Measurements from ENCODE around the gene PANX2. TPM values are rescaled to one million over a fixed set of nuclear protein-coding genes. Genes with fewer than 3 reads are reported as not detected.
A peak's percentile ranks its signal among the peaks of the same experiment; 100 is the strongest.

PANX2 gene
- total RNA-seq, 1 experiment from 2014 or later = not detected

DNA sequence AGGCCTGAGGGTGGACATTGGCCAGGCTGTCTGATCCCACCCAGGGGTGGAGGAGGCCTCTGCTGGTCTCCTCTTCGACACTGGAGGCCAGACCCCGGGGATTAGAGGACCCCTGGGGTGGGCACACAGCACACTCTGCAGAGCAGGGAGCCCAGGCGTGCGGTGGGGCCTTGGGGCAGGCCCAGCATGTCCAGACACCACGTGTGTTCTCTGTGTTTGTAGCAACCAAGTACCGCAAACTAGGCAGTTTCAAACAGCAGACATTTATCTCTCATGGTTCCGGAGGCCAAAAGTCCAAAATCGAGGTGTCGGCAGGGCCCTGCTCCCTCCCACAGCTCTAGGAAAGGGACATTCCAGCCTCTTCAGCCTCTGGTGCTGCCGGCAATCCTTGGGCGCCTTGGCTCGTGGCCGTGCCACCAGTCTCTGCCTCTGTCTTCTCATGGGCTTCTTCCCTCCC is 1.5 kb downstream of the PANX2 start:
- Histone ChIP-seq H3K79me2 (ENCODE audit: low read length) (no peaks in the 10 kb centered on the region), H3K4me1 (ENCODE audit: low read length) (peaks cover 8% of the 10 kb centered on the region), H3K9me3 (ENCODE audit: low read length) (no peaks in the 10 kb centered on the region), H3K27ac (ENCODE audit: low read length) (no peak overlapping the region), H3K9me2 (replicated peaks; ENCODE audit: insufficient read depth, low read length) (no peaks in the 10 kb centered on the region), H3K4me2 (ENCODE audit: low read depth, low read length, poor library complexity, severe bottlenecking) (no peak overlapping the region), H3K4me3 (ENCODE audit: low read length) (no peak overlapping the region), H4K20me1 (ENCODE audit: insufficient read depth, low read depth, low read length) (no peaks in the 10 kb centered on the region), H3K9ac (ENCODE audit: low read length) (no peak overlapping the region), H3K27me3 (ENCODE audit: low read length) (no peaks in the 10 kb centered on the region), H3K36me3 (ENCODE audit: insufficient read depth, low read length) (no peaks in the 10 kb centered on the region), H2AFZ (ENCODE audit: low read length) (no peak overlapping the region)
- DNase-seq = no peak

DNA sequence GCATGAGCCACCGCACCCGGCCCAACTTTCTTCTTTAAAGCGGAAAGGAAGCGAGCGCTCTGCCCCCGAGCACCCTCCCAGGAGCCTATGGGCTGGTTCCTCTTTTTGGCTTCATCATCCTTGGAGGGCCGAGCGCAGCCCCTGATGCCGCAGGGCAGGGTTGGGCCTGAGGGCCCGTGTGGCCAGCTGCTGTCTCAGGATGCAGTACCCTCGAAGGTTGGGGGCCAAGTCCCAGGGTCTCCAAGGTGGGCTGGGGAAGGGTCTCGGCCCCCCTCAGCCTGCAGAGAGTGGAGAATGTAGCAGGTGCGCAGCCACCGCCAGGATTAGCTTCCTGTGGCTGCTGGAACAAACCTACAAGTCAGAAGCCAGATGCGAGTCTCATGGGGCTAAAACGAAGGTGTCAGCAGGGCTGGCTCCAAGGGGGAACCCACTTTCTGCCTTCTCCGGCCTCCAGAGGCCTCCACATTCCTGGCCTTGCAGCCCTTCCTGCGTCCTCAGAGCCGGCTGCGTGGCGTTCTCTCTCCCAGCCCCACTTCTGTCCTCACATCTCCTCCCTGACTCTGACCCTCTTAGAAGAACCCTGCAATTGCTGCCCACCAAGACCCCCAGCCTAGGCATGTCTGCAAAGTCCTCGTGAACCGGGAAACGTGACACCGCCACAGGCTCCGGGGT is 2.9 kb downstream of the PANX2 start:
- no peaks in the 10 kb centered on the region for H3K9me2 ChIP-seq (replicated peaks; ENCODE audit: insufficient read depth, low read length)
- no peaks in the 10 kb centered on the region for H3K27me3 ChIP-seq (ENCODE audit: low read length)
- no peak overlapping the region for H3K4me3 ChIP-seq (ENCODE audit: low read length)
- no peak overlapping the region for H3K4me2 ChIP-seq (ENCODE audit: low read depth, low read length, poor library complexity, severe bottlenecking)
- no peak overlapping the region for H3K9ac ChIP-seq (ENCODE audit: low read length)
- DNase-seq = peak; percentile 76
- no peaks in the 10 kb centered on the region for H4K20me1 ChIP-seq (ENCODE audit: insufficient read depth, low read depth, low read length)
- H3K79me2 ChIP-seq (ENCODE audit: low read length) = no peaks in the 10 kb centered on the region
- H3K4me1 ChIP-seq (ENCODE audit: low read length) = peaks cover 8% of the 10 kb centered on the region
- H3K9me3 ChIP-seq (ENCODE audit: low read length) = no peaks in the 10 kb centered on the region
- H2AFZ ChIP-seq (ENCODE audit: low read length) = no peak overlapping the region
- no peak overlapping the region for H3K27ac ChIP-seq (ENCODE audit: low read length)
- no peaks in the 10 kb centered on the region for H3K36me3 ChIP-seq (ENCODE audit: insufficient read depth, low read length)

DNA sequence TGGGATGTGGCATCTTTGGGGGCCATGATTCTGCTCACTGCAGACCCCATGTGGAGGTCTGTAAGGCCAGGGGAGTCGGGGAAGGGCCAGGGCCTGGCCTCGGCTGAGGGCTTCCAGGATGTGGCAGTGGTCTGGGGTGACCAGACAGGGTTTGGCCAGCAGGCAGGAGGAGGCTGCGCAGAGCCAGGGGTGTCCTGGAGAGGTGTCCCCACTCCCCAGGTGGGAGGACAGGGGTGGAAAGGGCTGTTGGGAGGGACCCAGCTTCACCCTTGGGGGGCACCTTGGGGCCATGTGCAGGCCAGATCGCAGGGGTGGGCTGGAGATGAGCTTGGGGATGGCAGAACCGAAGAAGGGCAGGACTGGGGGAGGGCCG is 3.4 kb downstream of the PANX2 start:
- peaks cover 8% of the 10 kb centered on the region for H3K4me1 ChIP-seq (ENCODE audit: low read length)
- H4K20me1 ChIP-seq (ENCODE audit: insufficient read depth, low read depth, low read length) = no peaks in the 10 kb centered on the region
- no peaks in the 10 kb centered on the region for H3K9me3 ChIP-seq (ENCODE audit: low read length)
- no peaks in the 10 kb centered on the region for H3K36me3 ChIP-seq (ENCODE audit: insufficient read depth, low read length)
- no peaks in the 10 kb centered on the region for H3K27me3 ChIP-seq (ENCODE audit: low read length)
- peak; percentile 34 for DNase-seq
- no peak overlapping the region for H3K4me2 ChIP-seq (ENCODE audit: low read depth, low read length, poor library complexity, severe bottlenecking)
- no peaks in the 10 kb centered on the region for H3K79me2 ChIP-seq (ENCODE audit: low read length)
- no peak overlapping the region for H3K9ac ChIP-seq (ENCODE audit: low read length)
- H3K27ac ChIP-seq (ENCODE audit: low read length) = no peak overlapping the region
- no peaks in the 10 kb centered on the region for H3K9me2 ChIP-seq (replicated peaks; ENCODE audit: insufficient read depth, low read length)
- no peak overlapping the region for H3K4me3 ChIP-seq (ENCODE audit: low read length)
- H2AFZ ChIP-seq (ENCODE audit: low read length) = no peak overlapping the region

DNA sequence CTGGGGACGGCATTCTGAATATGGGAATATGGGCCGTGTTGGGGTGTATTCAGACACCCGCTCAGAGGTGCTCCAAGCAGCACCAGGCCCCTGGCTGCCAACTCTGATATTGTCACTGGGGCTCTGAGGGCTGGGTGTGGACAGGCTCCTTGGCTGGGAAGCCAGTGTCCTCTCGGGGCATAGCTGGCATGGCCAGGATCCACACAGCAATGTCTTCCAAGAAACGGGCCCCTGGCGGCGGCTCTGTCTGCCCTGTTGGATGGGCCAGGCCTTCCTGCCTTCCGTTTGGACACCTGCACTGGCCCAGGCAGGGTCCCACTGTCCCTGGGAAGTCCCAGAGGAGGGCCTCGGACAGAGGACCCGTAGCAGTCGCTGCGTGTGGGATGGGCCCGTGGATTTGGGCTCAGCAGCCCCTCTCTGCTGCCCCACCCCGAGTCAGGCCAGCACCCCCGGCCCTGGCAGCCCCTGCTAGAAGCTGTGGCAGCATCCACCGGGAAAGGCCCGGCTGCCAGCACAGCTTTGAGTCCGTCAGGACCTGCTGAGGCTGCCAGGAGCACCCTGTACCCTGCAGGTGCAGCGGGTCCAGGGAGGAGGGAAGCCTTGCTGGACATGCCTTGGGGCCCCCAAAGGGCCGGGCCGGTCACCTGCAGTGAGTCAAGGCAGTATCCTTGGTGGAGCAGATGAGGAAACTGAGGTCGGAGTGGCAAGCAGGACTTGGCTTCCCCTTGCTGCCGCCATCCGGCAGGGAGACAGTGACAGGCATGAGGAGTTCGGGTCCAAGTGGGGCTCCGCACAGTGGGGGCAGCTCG is 4.1 kb downstream of the PANX2 start:
- Histone ChIP-seq H3K9me3 (ENCODE audit: low read length) (no peaks in the 10 kb centered on the region), H3K4me1 (ENCODE audit: low read length) (peaks cover 8% of the 10 kb centered on the region), H3K4me3 (ENCODE audit: low read length) (no peak overlapping the region), H3K79me2 (ENCODE audit: low read length) (no peaks in the 10 kb centered on the region), H3K36me3 (ENCODE audit: insufficient read depth, low read length) (no peaks in the 10 kb centered on the region), H3K4me2 (ENCODE audit: low read depth, low read length, poor library complexity, severe bottlenecking) (no peak overlapping the region), H3K27ac (ENCODE audit: low read length) (no peak overlapping the region), H3K9me2 (replicated peaks; ENCODE audit: insufficient read depth, low read length) (no peaks in the 10 kb centered on the region), H3K9ac (ENCODE audit: low read length) (no peak overlapping the region), H4K20me1 (ENCODE audit: insufficient read depth, low read depth, low read length) (no peaks in the 10 kb centered on the region), H2AFZ (ENCODE audit: low read length) (no peak overlapping the region), H3K27me3 (ENCODE audit: low read length) (no peaks in the 10 kb centered on the region)
- DNase-seq = peak; percentile 44

DNA sequence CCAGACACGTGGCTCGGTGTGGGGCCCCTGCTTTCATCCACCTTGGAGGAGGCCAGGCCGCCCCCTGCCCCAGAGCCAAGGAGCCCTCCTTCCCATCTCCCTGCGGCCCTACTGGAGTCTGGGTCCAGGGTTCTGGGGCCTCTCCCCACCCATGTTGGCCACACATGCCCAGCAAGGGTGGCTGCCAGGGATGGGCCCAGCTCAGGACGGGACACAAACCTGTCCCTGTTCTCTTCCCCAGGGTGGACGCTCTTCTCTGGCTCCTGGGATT is 4.6 kb downstream of the PANX2 start:
- no peak overlapping the region for H3K4me2 ChIP-seq (ENCODE audit: low read depth, low read length, poor library complexity, severe bottlenecking)
- H3K9ac ChIP-seq (ENCODE audit: low read length) = no peak overlapping the region
- H3K27ac ChIP-seq (ENCODE audit: low read length) = no peak overlapping the region
- no peak overlapping the region for H2AFZ ChIP-seq (ENCODE audit: low read length)
- no peaks in the 10 kb centered on the region for H3K79me2 ChIP-seq (ENCODE audit: low read length)
- H3K9me3 ChIP-seq (ENCODE audit: low read length) = no peaks in the 10 kb centered on the region
- no peak overlapping the region for H3K4me3 ChIP-seq (ENCODE audit: low read length)
- no peaks in the 10 kb centered on the region for H3K36me3 ChIP-seq (ENCODE audit: insufficient read depth, low read length)
- peak; percentile 20 for DNase-seq
- peaks cover 8% of the 10 kb centered on the region for H3K4me1 ChIP-seq (ENCODE audit: low read length)
- no peaks in the 10 kb centered on the region for H4K20me1 ChIP-seq (ENCODE audit: insufficient read depth, low read depth, low read length)
- H3K9me2 ChIP-seq (replicated peaks; ENCODE audit: insufficient read depth, low read length) = no peaks in the 10 kb centered on the region
- no peaks in the 10 kb centered on the region for H3K27me3 ChIP-seq (ENCODE audit: low read length)

DNA sequence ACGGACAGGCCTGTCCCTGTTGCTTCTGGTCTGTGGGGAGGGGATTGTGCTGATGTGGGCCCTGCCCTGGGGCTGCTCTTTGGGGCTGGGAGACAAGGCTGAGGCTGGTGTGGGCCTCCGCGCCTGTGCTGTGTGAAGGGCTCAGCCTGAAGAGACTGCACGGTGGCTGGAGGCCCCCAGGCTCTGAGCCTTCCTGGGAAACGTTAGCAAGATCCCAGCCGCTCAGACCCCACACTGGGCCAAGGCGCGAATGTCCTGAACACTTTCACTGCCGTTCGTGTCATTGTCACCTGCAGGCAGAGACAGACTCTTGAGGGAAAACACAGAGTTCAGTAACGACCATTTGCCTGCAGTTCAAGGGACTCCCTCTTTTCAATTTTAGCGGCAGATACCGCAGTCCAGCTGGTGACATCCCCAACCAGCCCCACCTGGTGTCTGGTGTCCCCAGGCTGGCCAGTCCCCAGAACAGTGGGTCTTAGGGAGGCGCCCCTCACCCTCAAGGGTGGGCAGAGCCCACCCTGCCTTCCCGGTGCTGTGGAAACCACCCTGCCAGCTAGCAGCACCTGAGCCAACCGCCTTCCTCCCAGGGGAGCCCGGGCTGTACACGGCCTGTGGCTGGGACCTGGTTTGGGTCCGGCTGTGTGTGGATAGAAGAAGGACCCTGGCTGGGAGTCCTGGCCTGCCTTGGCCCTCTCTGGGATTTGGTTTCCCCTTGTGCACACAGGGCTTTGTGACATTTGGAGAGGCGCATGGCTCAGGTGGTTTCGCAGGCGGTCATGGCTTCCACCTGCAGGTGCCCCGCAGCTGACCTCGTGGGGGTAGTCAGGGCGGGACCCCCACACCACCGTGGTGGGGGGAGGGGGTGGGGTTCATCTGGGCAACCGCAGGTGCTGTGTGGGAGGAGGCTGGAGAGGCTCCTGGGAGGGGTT is 5.7 kb downstream of the PANX2 start:
- no peaks in the 10 kb centered on the region for H3K27me3 ChIP-seq (ENCODE audit: low read length)
- H3K79me2 ChIP-seq (ENCODE audit: low read length) = no peaks in the 10 kb centered on the region
- no peaks in the 10 kb centered on the region for H3K9me3 ChIP-seq (ENCODE audit: low read length)
- H3K36me3 ChIP-seq (ENCODE audit: insufficient read depth, low read length) = no peaks in the 10 kb centered on the region
- no peaks in the 10 kb centered on the region for H3K9me2 ChIP-seq (replicated peaks; ENCODE audit: insufficient read depth, low read length)
- DNase-seq = peak; percentile 31
- no peak overlapping the region for H3K9ac ChIP-seq (ENCODE audit: low read length)
- no peak overlapping the region for H3K27ac ChIP-seq (ENCODE audit: low read length)
- no peak overlapping the region for H3K4me2 ChIP-seq (ENCODE audit: low read depth, low read length, poor library complexity, severe bottlenecking)
- no peak overlapping the region for H2AFZ ChIP-seq (ENCODE audit: low read length)
- H4K20me1 ChIP-seq (ENCODE audit: insufficient read depth, low read depth, low read length) = no peaks in the 10 kb centered on the region
- peaks cover 8% of the 10 kb centered on the region for H3K4me1 ChIP-seq (ENCODE audit: low read length)
- H3K4me3 ChIP-seq (ENCODE audit: low read length) = no peak overlapping the region

DNA sequence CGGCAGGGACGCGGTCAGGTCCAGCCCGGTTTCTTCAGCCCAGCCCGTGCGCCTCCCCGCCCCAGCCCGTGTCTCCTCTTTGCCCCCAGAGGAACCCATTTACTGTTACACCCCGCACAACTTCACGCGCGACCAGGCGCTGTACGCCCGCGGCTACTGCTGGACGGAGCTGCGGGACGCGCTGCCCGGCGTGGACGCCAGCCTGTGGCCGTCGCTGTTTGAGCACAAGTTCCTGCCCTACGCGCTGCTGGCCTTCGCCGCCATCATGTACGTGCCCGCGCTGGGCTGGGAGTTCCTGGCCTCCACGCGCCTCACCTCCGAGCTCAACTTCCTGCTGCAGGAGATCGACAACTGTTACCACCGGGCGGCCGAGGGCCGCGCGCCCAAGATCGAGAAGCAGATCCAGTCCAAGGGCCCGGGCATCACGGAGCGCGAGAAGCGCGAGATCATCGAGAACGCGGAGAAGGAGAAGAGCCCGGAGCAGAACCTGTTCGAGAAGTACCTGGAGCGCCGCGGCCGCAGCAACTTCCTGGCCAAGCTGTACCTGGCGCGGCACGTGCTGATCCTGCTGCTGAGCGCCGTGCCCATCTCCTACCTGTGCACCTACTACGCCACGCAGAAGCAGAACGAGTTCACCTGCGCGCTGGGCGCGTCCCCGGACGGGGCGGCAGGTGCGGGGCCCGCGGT is 6.5 kb downstream of the PANX2 start:
- Histone ChIP-seq H3K4me3 (ENCODE audit: low read length) (no peak overlapping the region), H3K36me3 (ENCODE audit: insufficient read depth, low read length) (no peaks in the 10 kb centered on the region), H3K9ac (ENCODE audit: low read length) (no peak overlapping the region), H3K27me3 (ENCODE audit: low read length) (no peaks in the 10 kb centered on the region), H3K9me3 (ENCODE audit: low read length) (no peaks in the 10 kb centered on the region), H4K20me1 (ENCODE audit: insufficient read depth, low read depth, low read length) (no peaks in the 10 kb centered on the region), H3K4me1 (ENCODE audit: low read length) (peaks cover 8% of the 10 kb centered on the region), H3K4me2 (ENCODE audit: low read depth, low read length, poor library complexity, severe bottlenecking) (no peak overlapping the region), H3K27ac (ENCODE audit: low read length) (no peak overlapping the region), H3K9me2 (replicated peaks; ENCODE audit: insufficient read depth, low read length) (no peaks in the 10 kb centered on the region), H3K79me2 (ENCODE audit: low read length) (no peaks in the 10 kb centered on the region), H2AFZ (ENCODE audit: low read length) (no peak overlapping the region)
- no peak for DNase-seq

Data from Karpas-422 (cell line).